H1 (cell line): ENCODE data around the gene ARGLU1. TPM values are rescaled to one million over a fixed set of nuclear protein-coding genes. Genes with fewer than 3 reads are reported as not detected.

Source experiments
- CTCF ChIA-PET: fragments of 300-600 bp; sonication (Branson Sonifier 250); formaldehyde crosslinking; loops from one replicate; lab custom pipeline; 2021; ENCODE audit not compliant: partially characterized antibody; lab: Charles Lee
- POLR2A ChIA-PET: fragments of 300-600 bp; sonication (Branson Sonifier 250); formaldehyde crosslinking; loops from one replicate; lab custom pipeline; 2021; ENCODE audit warnings: inconsistent platforms; ENCODE audit not compliant: partially characterized antibody; lab: Charles Lee
- DNase-seq, 2 experiments: peaks; one replicate each; pipeline versions ENCODE4 v3.0.0 to v3.0.0-alpha.2; 2010 to 2022; ENCODE audit warnings: low spot score in 2 of 2, low read depth in 1 of 2, mixed read lengths in 1 of 2
- FAIRE-seq: peaks from 2 replicates; lab custom pipeline; 2011; peaks lifted over from hg19 to GRCh38; lab: Jason Lieb, UNC
- H2AFZ ChIP-seq: 2 replicates; pipeline ENCODE4 v1.8.1; 2012; ENCODE audit warnings: low read length, inconsistent platforms
- H2AK5ac ChIP-seq: 2 replicates; pipeline ENCODE4 v1.6.1; 2013; ENCODE audit warnings: low read depth, low read length
- H2BK120ac ChIP-seq: replicated peaks from 2 replicates; pipeline ENCODE3; 2013; ENCODE audit warnings: low read depth, low read length, inconsistent platforms
- H2BK12ac ChIP-seq: 2 replicates; pipeline ENCODE4 v1.6.1; 2013; ENCODE audit warnings: low read depth, low read length
- H2BK15ac ChIP-seq: 2 replicates; pipeline ENCODE4 v1.6.1; 2013; ENCODE audit warnings: low read length
- H2BK20ac ChIP-seq: 2 replicates; pipeline ENCODE4 v1.6.1; 2013; ENCODE audit warnings: low read length
- H2BK5ac ChIP-seq: 2 replicates; pipeline ENCODE4 v1.6.1; 2013; ENCODE audit warnings: low read depth, low read length
- H3K14ac ChIP-seq: 2 replicates; pipeline ENCODE4 v1.6.1; 2013; ENCODE audit warnings: inconsistent platforms; ENCODE audit not compliant: insufficient read length
- H3K18ac ChIP-seq: 2 replicates; pipeline ENCODE4 v1.6.1; 2013; ENCODE audit warnings: low read length; ENCODE audit errors: extremely low read depth
- H3K23ac ChIP-seq: 2 replicates; pipeline ENCODE4 v1.6.1; 2013; ENCODE audit warnings: inconsistent platforms; ENCODE audit not compliant: insufficient read length
- H3K23me2 ChIP-seq: 2 replicates; pipeline ENCODE4 v1.6.1; 2013; ENCODE audit warnings: low read depth, low read length
- H3K27ac ChIP-seq: 2 replicates; pipeline ENCODE4 v1.6.1; 2011; ENCODE audit warnings: low read depth, low read length, inconsistent platforms
- H3K27me3 ChIP-seq, 4 experiments: replicated peaks in 1 of 4; 1 replicate in 1 of 4; 2 replicates in 3 of 4; pipeline versions ENCODE4 v1.6.1 to v1.8.1; 2011 to 2013; ENCODE audit warnings: low read length in 3 of 4, mild to moderate bottlenecking in 3 of 4, inconsistent platforms in 2 of 4, mixed read lengths in 2 of 4, moderate library complexity in 1 of 4; ENCODE audit not compliant: control insufficient read depth in 3 of 4, insufficient read depth in 3 of 4; ENCODE audit errors: extremely low read depth in 1 of 4
- H3K36me3 ChIP-seq, 4 experiments: 2 replicates each; pipeline versions ENCODE4 v1.6.1 to v1.8.1; 2011 to 2013; ENCODE audit warnings: mild to moderate bottlenecking in 4 of 4, low read length in 3 of 4, moderate library complexity in 2 of 4, control low read depth in 1 of 4, inconsistent platforms in 1 of 4; ENCODE audit not compliant: insufficient read depth in 4 of 4, control insufficient read depth in 2 of 4
- H3K4ac ChIP-seq: replicated peaks from 2 replicates; pipeline ENCODE3; 2013; ENCODE audit warnings: low read length, low read depth, mixed read lengths, inconsistent platforms; ENCODE audit not compliant: insufficient read length
- H3K4me1 ChIP-seq, 4 experiments: replicated peaks in 1 of 4; 1 replicate in 1 of 4; 2 replicates in 3 of 4; pipeline versions ENCODE4 v1.6.1 to v1.8.1; 2011 to 2013; ENCODE audit warnings: low read length in 3 of 4, inconsistent platforms in 2 of 4, mixed read lengths in 1 of 4; ENCODE audit not compliant: insufficient read depth in 4 of 4, control insufficient read depth in 3 of 4
- H3K4me2 ChIP-seq, 2 experiments: 2 replicates each; pipeline versions ENCODE4 v1.6.1 to v1.8.1; 2011 to 2013; ENCODE audit warnings: low read depth in 2 of 2, low read length in 2 of 2, control low read depth in 1 of 2, inconsistent platforms in 1 of 2, mild to moderate bottlenecking in 1 of 2; ENCODE audit not compliant: insufficient read depth in 1 of 2
- H3K4me3 ChIP-seq, 4 experiments: fragments of 200-600, 300-600 bp in 1 of 4; sonication (generic), shearing (Covaris generic), sonication (Bioruptor Twin) in 1 of 4; 2 replicates each; pipeline versions ENCODE4 v1.5.1 to v1.8.1; 2011 to 2016; ENCODE audit warnings: low read length in 4 of 4, low read depth in 3 of 4, control low read depth in 2 of 4, inconsistent platforms in 2 of 4, mild to moderate bottlenecking in 2 of 4, mixed read lengths in 1 of 4, moderate library complexity in 1 of 4; ENCODE audit not compliant: insufficient read depth in 2 of 4; ENCODE audit errors: extremely low read depth in 1 of 4
- H3K56ac ChIP-seq: replicated peaks from 2 replicates; pipeline ENCODE3; 2013; ENCODE audit warnings: low read depth, mild to moderate bottlenecking, mixed read lengths, low read length, inconsistent platforms; ENCODE audit not compliant: insufficient read length
- H3K79me1 ChIP-seq: 2 replicates; pipeline ENCODE4 v1.6.1; 2013; ENCODE audit warnings: low read depth, low read length, control low read depth
- H3K79me2 ChIP-seq, 2 experiments: 2 replicates each; pipeline versions ENCODE4 v1.6.1 to v1.8.1; 2012 to 2013; ENCODE audit warnings: low read length in 2 of 2, mild to moderate bottlenecking in 2 of 2, inconsistent platforms in 1 of 2; ENCODE audit not compliant: insufficient read depth in 2 of 2, control insufficient read depth in 1 of 2
- H3K9ac ChIP-seq, 4 experiments: replicated peaks in 1 of 4; 1 replicate in 1 of 4; 2 replicates in 3 of 4; pipeline versions ENCODE4 v1.6.1 to v1.8.1; 2011 to 2013; ENCODE audit warnings: low read depth in 3 of 4, low read length in 3 of 4, control low read depth in 2 of 4, mild to moderate bottlenecking in 2 of 4, moderate library complexity in 2 of 4, inconsistent platforms in 1 of 4; ENCODE audit errors: extremely low read depth in 1 of 4
- H3K9me3 ChIP-seq, 2 experiments: 2 replicates each; pipeline versions ENCODE4 v1.6.1 to v1.8.1; 2012 to 2013; ENCODE audit warnings: mild to moderate bottlenecking in 2 of 2, moderate library complexity in 2 of 2, control low read depth in 1 of 2, inconsistent platforms in 1 of 2, low read depth in 1 of 2, low read length in 1 of 2, mixed read lengths in 1 of 2; ENCODE audit not compliant: insufficient read depth in 2 of 2
- H4K20me1 ChIP-seq, 2 experiments: replicated peaks in 1 of 2; 2 replicates each; pipeline versions ENCODE3 to v1.8.1; 2011 to 2013; ENCODE audit warnings: inconsistent platforms in 2 of 2, low read length in 2 of 2, mild to moderate bottlenecking in 1 of 2; ENCODE audit not compliant: insufficient read depth in 2 of 2, control insufficient read depth in 1 of 2
- H4K5ac ChIP-seq: 2 replicates; pipeline ENCODE4 v1.6.1; 2013; ENCODE audit warnings: low read length, low read depth, mixed read lengths, inconsistent platforms; ENCODE audit not compliant: insufficient read length
- H4K8ac ChIP-seq: 2 replicates; pipeline ENCODE4 v1.8.0; 2013; ENCODE audit warnings: mild to moderate bottlenecking, moderate library complexity, low read length, inconsistent platforms; ENCODE audit not compliant: insufficient read depth; ENCODE audit errors: extremely low read depth
- H4K91ac ChIP-seq: replicated peaks from 2 replicates; pipeline ENCODE3; 2013; ENCODE audit warnings: low read length, mixed read lengths, inconsistent platforms; ENCODE audit not compliant: insufficient read length
- GTF2F1 ChIP-seq: IDR thresholded peaks from 2 replicates; pipeline ENCODE4 v1.6.1; 2012; ENCODE audit warnings: low read depth, low read length, improper control_type of control experiment, borderline replicate concordance
- HDAC2 ChIP-seq, 2 experiments: fragments of 300-600 bp in 1 of 2; sonication (generic) in 1 of 2; IDR thresholded peaks; 2 replicates each; pipeline ENCODE4 v1.6.1; 2011 to 2012; ENCODE audit warnings: low read depth in 2 of 2, low read length in 2 of 2, mild to moderate bottlenecking in 2 of 2, moderate library complexity in 2 of 2, borderline replicate concordance in 1 of 2, inconsistent platforms in 1 of 2
- HDAC6 ChIP-seq: IDR thresholded peaks from one replicate; pipeline ENCODE4 v1.7.1; 2012; ENCODE audit warnings: low read depth, mild to moderate bottlenecking, inconsistent platforms, low read length, moderate library complexity
- JUN ChIP-seq: IDR thresholded peaks from 2 replicates; pipeline ENCODE4 v1.6.1; 2011; ENCODE audit warnings: low read depth, mild to moderate bottlenecking, improper control_type of control experiment, low read length
- MAFK ChIP-seq: IDR thresholded peaks from 2 replicates; pipeline ENCODE4 v1.6.1; 2012; ENCODE audit warnings: low read depth, mild to moderate bottlenecking, improper control_type of control experiment, low read length
- MAX ChIP-seq: IDR thresholded peaks from 2 replicates; pipeline ENCODE4 v1.6.1; 2012; ENCODE audit warnings: inconsistent platforms
- PHF8 ChIP-seq: fragments of 200-600 bp; sonication (generic); conservative IDR thresholded peaks from 2 replicates; pipeline ENCODE4 v1.7.1; 2012; ENCODE audit warnings: low read depth, mild to moderate bottlenecking, inconsistent platforms, low read length, moderate library complexity
- POU5F1 ChIP-seq: IDR thresholded peaks from 2 replicates; pipeline ENCODE4 v1.6.1; 2011; ENCODE audit warnings: low read depth, mild to moderate bottlenecking, low read length, moderate library complexity
- SIX5 ChIP-seq: IDR thresholded peaks from 2 replicates; pipeline ENCODE4 v1.6.1; 2011; ENCODE audit warnings: mild to moderate bottlenecking, low read depth, low read length
- SP2 ChIP-seq: IDR thresholded peaks from 2 replicates; pipeline ENCODE4 v1.6.1; 2012; ENCODE audit warnings: mild to moderate bottlenecking, low read length, inconsistent platforms
- TAF1 ChIP-seq: IDR thresholded peaks from 2 replicates; pipeline ENCODE4 v1.6.1; 2011; ENCODE audit warnings: mild to moderate bottlenecking, low read depth, low read length
- WGBS, 2 experiments: shearing (Covaris generic) in 1 of 2; methylation state at CpG; one replicate each; pipeline versions ENCODE4 v1.1.6 to v1.1.7; 2013 to 2015; ENCODE audit warnings: low lambda C conversion rate in 2 of 2, mixed read lengths in 2 of 2, inconsistent platforms in 1 of 2, low coverage in 1 of 2, missing lambda C conversion rate in 1 of 2; ENCODE audit not compliant: insufficient replicate concordance in 2 of 2, insufficient coverage in 1 of 2, insufficient read length in 1 of 2; ENCODE audit errors: extremely low coverage in 1 of 2, missing lambda C conversion rate in 1 of 2; 5-methylcytosine and 5-hydroxymethylcytosine counted together
- polyA plus RNA-seq, 7 experiments: library from polyadenylated mRNA; depleted of rRNA in 3 of 7; stranded (reverse) in 5 of 7; unstranded in 2 of 7; fragments of >200 nt in 5 of 7; fragments of 200-250 nt in 2 of 7; gene quantifications; 1 replicate in 5 of 7; 2 replicates in 1 of 7; 4 replicates in 1 of 7; pipeline versions ENCODE4 v1.2.1 to v1.2.3, GENCODE V29; 2011 to 2013; ENCODE audit warnings: missing spikeins in 2 of 7, mixed read lengths in 2 of 7
- total RNA-seq: library from RNA; stranded (reverse); fragmentation: NEBNext Ultra II Directional; extraction: Animal tissue kit (Norgen Biotek cat#: 25700); gene quantifications from 2 replicates; pipeline ENCODE4 v1.2.1, GENCODE V29; 2021

The ARGLU1 gene
- total and polyA plus RNA-seq, 2 of the 8 experiments (the other 6 are each of a cell fraction or from before 2014, with no cell fraction given): 47.8 to 84.9 TPM

GRCh38 chr13:106532111-106532929 lies 35.6 kb downstream of the ARGLU1 start:
- POLR2A ChIA-PET: interaction anchor here (1.0 kb wide), 1 partner anchor 319 kb away, joined by 3 read pairs; no protein-coding TSS in a partner anchor
- WGBS, 2 experiments: 34% methylated on average over 18 of the region's 18 CpGs; no CpG with 5 or more reads in 1 of the 2 experiments
- H3K4me1 ChIP-seq: peaks cover 12 to 39% (median 22%) of the 10 kb centered on the region in 4 experiments; a peak in 6 of 7 replicates

More at GRCh38 chr13:106532111-106532929, 35.6 kb downstream of the ARGLU1 start:
- Histone ChIP-seq H3K4me2 (peak overlapping the region; percentile 86 to 94), H4K8ac (no peak overlapping the region), H3K9me3 (no peaks in the 10 kb centered on the region), H2BK5ac (no peak overlapping the region), H3K4me3 (peak overlapping the region; percentile 20 to 84 (median 26); a peak in 7 of 8 replicates), H4K20me1 (peaks cover 4 to 8% of the 10 kb centered on the region in 2 experiments), H2AK5ac (no peak overlapping the region), H3K56ac (no peak overlapping the region), H2BK15ac (no peak overlapping the region), H3K79me1 (no peaks in the 10 kb centered on the region), H3K27me3 (peaks cover 0 to 14% (median 7%) of the 10 kb centered on the region in 4 experiments; a peak in 5 of 7 replicates), H3K9ac (no peak overlapping the region), H2BK12ac (no peak overlapping the region), H3K36me3 (no peaks in the 10 kb centered on the region), H2BK20ac (no peak overlapping the region), H3K14ac (no peak overlapping the region), H4K91ac (no peak overlapping the region), H3K27ac (no peak overlapping the region), H3K4ac (no peak overlapping the region), H3K23ac (no peak overlapping the region), H3K18ac (peak overlapping the region; percentile 39), H2BK120ac (no peak overlapping the region), H3K79me2 (peaks cover 0 to 60% of the 10 kb centered on the region in 2 experiments; a peak in 2 of 4 replicates), H2AFZ (no peak overlapping the region), H3K23me2 (peaks cover 14% of the 10 kb centered on the region), H4K5ac (no peak overlapping the region)
- DNase-seq (no peak), FAIRE-seq (no peak)
- TF ChIP-seq MAX (no peak), TAF1 (no peak), GTF2F1 (no peak), POU5F1 (no peak), HDAC2 (IDR thresholded peaks at IDR 0.05; ENCODE audit: borderline replicate concordance in 1 of 2, low read depth in 2 of 2, low read length in 2 of 2) (no peak), MAFK (no peak), PHF8 (no peak), SP2 (no peak), SIX5 (no peak), HDAC6 (no peak), JUN (no peak)
- CTCF ChIA-PET: interaction anchor here (0.7 to 1.7 kb wide), 17 partner anchors 9 to 1122 kb away, joined by 3 to 5 read pairs (median 4); no protein-coding TSS in a partner anchor
